T follicular helper cell (primary cell): Measurements from ENCODE around the gene TBCCD1.
"Not testable (repeated sequence)": the region's sequence is repeated elsewhere in the genome, so short reads cannot be mapped to it uniquely, and the experiment has no call there.

Experiments used
- DNase-seq: peaks from one replicate; pipeline ENCODE4 v3.0.0-alpha.2; 2020; ENCODE audit warnings: low read depth

TBCCD1 gene

GRCh38 chr3:186594591-186595113 is 27.5 kb upstream of the TBCCD1 start:
- DNase-seq: no peak

GRCh38 chr3:186593862-186594261 is 26.7 kb upstream of the TBCCD1 start:
- no peak for DNase-seq

- no peak for DNase-seq
These were observed 25.5 kb upstream of the TBCCD1 start for GRCh38 chr3:186592682-186593081.

DNA sequence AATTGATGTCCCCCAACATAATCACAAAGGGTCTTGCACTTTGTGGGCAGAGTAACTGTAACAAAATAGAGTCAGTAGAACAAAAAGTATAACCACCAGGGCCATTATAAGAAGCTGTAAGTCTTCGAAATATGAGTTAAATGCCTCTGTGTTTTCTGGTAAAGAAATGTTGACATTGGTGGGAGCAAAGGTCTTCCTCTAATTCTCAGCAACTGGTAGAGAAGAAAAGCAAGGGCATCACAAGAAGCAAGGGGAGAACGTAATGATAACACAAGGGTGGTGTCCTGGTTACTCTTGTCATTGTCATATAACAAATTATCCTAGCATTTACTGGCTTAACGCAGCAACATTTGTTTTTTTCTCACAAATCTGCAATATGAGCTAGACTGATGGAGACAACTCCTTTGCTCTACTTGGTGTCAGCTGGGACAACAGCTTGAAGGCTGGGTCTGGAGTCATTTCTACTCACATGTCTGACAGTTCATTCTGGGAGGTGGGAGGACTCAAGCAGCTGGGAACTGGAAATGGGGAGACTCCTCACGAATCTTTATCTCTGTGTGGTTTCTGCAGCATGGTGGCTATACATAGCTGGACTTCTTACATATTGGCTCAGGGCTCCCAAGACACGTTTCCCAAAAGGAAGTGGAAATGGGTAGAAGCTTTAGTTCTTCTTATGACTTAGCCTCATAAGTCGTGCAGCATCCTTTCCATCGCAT is 23.6 kb upstream of the TBCCD1 start:
- DNase-seq: no peak

- no peak for DNase-seq
These were observed 22.9 kb upstream of the TBCCD1 start for GRCh38 chr3:186589856-186590579.

DNA sequence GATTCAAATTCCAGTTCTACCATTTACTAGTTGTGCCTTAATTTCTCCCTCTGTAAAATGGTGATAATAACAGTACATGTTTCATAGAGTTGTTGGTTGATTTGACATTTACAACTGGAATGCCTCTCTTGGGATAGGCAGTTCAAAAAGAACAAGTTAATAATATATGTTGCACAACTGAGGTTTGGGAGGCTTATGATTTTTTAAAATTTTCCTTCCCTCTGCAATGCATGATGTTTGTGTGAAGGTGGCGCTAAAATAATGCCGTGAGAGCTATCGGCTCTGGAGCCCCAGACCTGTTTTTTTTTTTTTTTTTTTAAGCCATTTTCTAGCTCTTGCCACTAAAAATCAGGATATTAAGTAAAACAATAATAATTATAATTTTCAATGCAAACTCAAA is 22.0 kb upstream of the TBCCD1 start:
- DNase-seq: no peak

DNA sequence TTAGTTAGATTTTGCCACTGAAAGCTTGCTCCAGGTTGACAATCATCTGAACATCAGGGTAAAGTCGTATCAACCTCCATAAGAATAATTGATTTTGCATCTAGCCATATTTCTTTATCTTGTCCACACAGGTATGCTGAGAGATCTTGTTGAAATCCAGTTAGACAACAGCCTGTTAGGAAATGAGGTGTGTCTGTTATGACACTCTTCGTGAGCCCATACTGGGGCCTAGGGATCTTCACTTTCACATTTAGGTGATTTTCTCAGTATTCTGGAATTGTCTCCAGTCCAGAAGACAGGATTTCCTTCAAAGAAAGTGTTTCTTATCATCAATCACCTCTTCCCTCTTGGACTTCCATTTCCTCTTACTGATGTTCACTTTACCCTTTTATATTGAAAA is 21.5 kb upstream of the TBCCD1 start:
- DNase-seq: no peak

- DNase-seq: no peak
These were observed 20.0 kb upstream of the TBCCD1 start for GRCh38 chr3:186587183-186587582.

- not testable (repeated sequence) for DNase-seq
These were observed 19.1 kb upstream of the TBCCD1 start for GRCh38 chr3:186586245-186586644.

- DNase-seq: no peak
These were observed 16.7 kb upstream of the TBCCD1 start for GRCh38 chr3:186583831-186584230.

- no peak for DNase-seq
These were observed 15.4 kb upstream of the TBCCD1 start for GRCh38 chr3:186582541-186582940.

DNA sequence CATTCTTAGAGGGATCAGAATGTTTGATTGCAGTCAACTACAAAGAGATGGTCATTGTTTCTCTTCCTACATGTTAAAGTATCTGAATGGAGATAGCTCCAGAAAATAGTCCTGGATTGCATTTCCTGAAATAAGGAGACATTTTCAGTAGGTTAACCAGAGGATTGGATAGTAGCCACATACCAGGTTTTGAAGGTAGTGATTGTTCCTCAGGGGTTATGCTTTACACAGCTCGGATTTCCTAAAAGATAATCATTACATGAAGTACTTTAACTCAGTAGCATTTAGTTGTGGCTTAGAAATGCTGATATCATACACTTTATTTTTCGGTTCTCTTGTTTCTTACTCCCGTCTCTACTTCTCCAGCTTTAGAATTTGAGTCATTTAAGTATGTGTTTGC is 13.6 kb upstream of the TBCCD1 start:
- DNase-seq: no peak

GRCh38 chr3:186577521-186577920 is 10.4 kb upstream of the TBCCD1 start:
- no peak for DNase-seq

- no peak for DNase-seq
These were observed 4.5 kb upstream of the TBCCD1 start for GRCh38 chr3:186571644-186572013.

DNA sequence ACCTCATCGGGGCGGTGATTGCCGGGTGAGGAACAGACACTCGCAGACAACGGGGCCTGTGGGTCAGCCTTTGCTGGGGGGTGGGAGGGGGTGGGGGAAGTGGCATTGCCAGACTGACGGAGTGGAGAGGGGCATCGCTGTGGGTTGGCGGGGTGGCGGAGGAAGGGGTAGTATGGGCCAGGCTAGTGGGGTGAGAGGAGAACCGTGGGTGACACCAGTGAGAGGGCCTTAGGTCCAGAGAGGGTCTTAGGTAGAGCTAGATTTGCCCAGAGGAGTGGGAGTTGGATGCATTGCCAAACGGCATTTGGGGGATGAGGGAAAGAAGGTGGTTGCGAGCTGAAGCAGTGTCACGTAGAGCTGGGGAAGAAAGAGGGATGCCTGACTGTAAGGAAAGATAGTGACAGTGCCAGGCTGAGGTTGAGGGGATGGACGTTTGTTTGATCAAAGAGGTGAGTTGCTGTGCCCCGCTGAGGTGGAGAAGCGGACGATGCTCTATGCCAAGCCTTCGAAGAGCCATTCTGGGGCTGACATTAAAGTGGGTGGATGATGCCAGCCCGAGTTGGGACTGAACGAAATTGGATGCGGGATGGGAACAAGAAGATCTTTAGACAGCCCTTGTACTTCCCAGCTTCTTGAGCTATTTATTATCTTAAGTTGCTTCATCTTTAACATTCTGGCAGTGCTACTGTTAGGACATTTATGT is 4.0 kb upstream of the TBCCD1 start:
- no peak for DNase-seq

DNA sequence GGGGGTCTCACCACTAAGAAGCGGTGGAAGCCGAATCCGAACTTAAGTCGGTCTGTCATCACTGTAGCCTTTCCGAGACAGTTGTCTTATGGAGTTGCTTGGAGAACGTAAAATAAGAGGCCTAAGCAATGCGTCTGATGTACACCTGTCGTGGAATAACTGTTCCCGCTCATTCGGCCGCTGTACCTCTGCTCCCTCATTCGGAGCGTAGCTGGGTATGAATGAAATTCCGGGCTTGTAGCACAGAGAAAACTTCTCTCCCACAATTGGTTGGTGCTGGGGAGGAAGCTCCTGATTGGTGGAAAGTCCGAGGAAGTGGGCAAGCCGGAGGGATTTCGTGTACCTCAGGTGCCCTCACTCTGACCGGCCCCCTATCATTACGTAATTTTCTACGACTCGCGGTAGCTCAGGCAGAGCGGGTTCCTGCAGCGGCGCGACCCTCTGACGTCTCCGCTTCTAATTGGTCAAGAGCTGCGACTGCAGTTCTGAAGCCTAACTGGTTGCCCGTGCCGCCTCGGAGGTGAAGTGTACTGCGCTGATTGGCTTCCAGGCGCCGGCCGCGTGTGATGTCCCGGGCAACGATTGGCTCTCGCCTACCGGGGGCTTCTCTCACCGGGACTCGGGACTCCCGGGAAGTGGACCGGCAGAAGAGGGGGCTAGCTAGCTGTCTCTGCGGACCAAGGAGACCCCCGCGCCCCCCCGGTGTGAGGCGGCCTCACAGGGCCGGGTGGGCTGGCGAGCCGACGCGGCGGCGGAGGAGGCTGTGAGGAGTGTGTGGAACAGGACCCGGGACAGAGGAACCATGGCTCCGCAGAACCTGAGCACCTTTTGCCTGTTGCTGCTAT is 3.2 kb upstream of the TBCCD1 start, which contains the start of gene DNAJB11:
Gene DNAJB11, plus strand, starts transcription at position 625 of the 845 bp plus-strand sequence. Its CDS starts 178 bp downstream, at position 803.
- DNase-seq: peak; percentile 99

- no peak for DNase-seq
These were observed 2.6 kb upstream of the TBCCD1 start for GRCh38 chr3:186569779-186570095.

- not testable (repeated sequence) for DNase-seq
These were observed 2.2 kb upstream of the TBCCD1 start for GRCh38 chr3:186569361-186569760.

GRCh38 chr3:186566772-186567071 is 417 bp downstream of the TBCCD1 start:
- no peak for DNase-seq

GRCh38 chr3:186564586-186564985 is 2.6 kb downstream of the TBCCD1 start:
- no peak for DNase-seq

- no peak for DNase-seq
These were observed 14.6 kb downstream of the TBCCD1 start for GRCh38 chr3:186552408-186553031.

DNA sequence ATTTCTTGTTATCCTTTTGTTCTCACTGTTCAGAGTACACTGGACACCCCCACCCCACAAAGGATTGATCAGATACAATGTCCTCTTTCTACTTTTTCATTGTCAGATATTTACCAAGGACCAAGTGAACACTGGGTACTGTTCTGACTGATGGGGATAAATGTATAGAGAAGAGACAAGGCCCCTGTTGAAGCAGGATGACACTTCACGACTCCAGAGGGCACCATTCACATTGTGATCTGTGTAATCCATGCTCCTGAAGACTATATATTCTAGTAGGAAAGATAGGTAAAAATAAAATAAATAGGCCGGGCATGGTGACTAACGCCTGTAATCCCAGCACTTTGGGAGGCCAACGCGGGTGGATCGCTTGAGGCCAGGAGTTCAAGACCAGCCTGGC is 15.8 kb downstream of the TBCCD1 start:
- DNase-seq: no peak
